H1 (cell line): ENCODE data around the gene RDH5. TPM values are rescaled to one million over a fixed set of nuclear protein-coding genes. Genes with fewer than 3 reads are reported as not detected.

Source experiments
- RAD21 ChIP-seq, 2 experiments: IDR thresholded peaks in 1 of 2; conservative IDR thresholded peaks in 1 of 2; 2 replicates each; pipeline ENCODE4 v1.6.1; 2011; ENCODE audit warnings: low read depth in 2 of 2, low read length in 2 of 2, improper control_type of control experiment in 1 of 2, inconsistent platforms in 1 of 2, mild to moderate bottlenecking in 1 of 2, moderate library complexity in 1 of 2
- TAF1 ChIP-seq: IDR thresholded peaks from 2 replicates; pipeline ENCODE4 v1.6.1; 2011; ENCODE audit warnings: mild to moderate bottlenecking, low read depth, low read length
- polyA plus RNA-seq, 7 experiments: library from polyadenylated mRNA; depleted of rRNA in 3 of 7; stranded (reverse) in 5 of 7; unstranded in 2 of 7; fragments of >200 nt in 5 of 7; fragments of 200-250 nt in 2 of 7; gene quantifications; 1 replicate in 5 of 7; 2 replicates in 1 of 7; 4 replicates in 1 of 7; pipeline versions ENCODE4 v1.2.1 to v1.2.3, GENCODE V29; 2011 to 2013; ENCODE audit warnings: missing spikeins in 2 of 7, mixed read lengths in 2 of 7
- small RNA-seq: library from polyadenylated mRNA; stranded (forward); fragments of <200 nt; extraction: miRNeasy Mini kit (QIAGEN cat#:217004); gene quantifications from one replicate; pipeline ENCODE3, GENCODE V24; 2013; ENCODE audit not compliant: insufficient read depth
- total RNA-seq: library from RNA; stranded (reverse); fragmentation: NEBNext Ultra II Directional; extraction: Animal tissue kit (Norgen Biotek cat#: 25700); gene quantifications from 2 replicates; pipeline ENCODE4 v1.2.1, GENCODE V29; 2021

Gene RDH5
- total and polyA plus RNA-seq, 2 of the 8 experiments (the other 6 are each of a cell fraction or from before 2014, with no cell fraction given): 4.2 to 6.0 TPM

- TF ChIP-seq RAD21 (IDR thresholded peaks at IDR 0.05 in 1 of 2, conservative IDR thresholded peaks at IDR 0.05 in 1 of 2; ENCODE audit: low read depth in 2 of 2, low read length in 2 of 2): no peak
- TF ChIP-seq TAF1: no peak
Observed at GRCh38 chr12:55771736-55772135, 51.5 kb downstream of the RDH5 start (continued).

Small RNAs within 50 kb of the gene (small RNA-seq; reads per million reads assigned to genes)
- gene AC009779.1 (not detected), gene RF00017 (not detected)

Other genes starting within 250 kb of the RDH5 start
- not detected in 2 replicates for gene OR6C68, start 228.0 kb upstream of the RDH5 start, total RNA-seq
- not detected in 2 replicates for gene OR6C68, start 228.0 kb upstream of the RDH5 start, polyA plus RNA-seq (2011; rRNA removed)
- not detected in 2 replicates for gene OR6C4, start 170.8 kb upstream of the RDH5 start, total RNA-seq
- gene OR6C4, start 170.8 kb upstream of the RDH5 start, polyA plus RNA-seq (2011; rRNA removed): not detected in 2 replicates
- not detected in 2 replicates for gene OR2AP1, start 147.9 kb upstream of the RDH5 start, total RNA-seq
- not detected in 2 replicates for gene OR2AP1, start 147.9 kb upstream of the RDH5 start, polyA plus RNA-seq (2011; rRNA removed)
- not detected in 2 replicates for gene OR10P1, start 83.5 kb upstream of the RDH5 start, total RNA-seq
- gene OR10P1, start 83.5 kb upstream of the RDH5 start, polyA plus RNA-seq (2011; rRNA removed): not detected in 2 replicates
- gene ITGA7, start 12.5 kb upstream of the RDH5 start, total RNA-seq: 76.4 and 86.1 TPM in 2 replicates
- gene ITGA7, start 12.5 kb upstream of the RDH5 start, polyA plus RNA-seq (2011; rRNA removed): 57.6 and 81.5 TPM in 2 replicates
- gene BLOC1S1, start 4.3 kb upstream of the RDH5 start, total RNA-seq: 84.3 and 91.1 TPM in 2 replicates
- gene BLOC1S1, start 4.3 kb upstream of the RDH5 start, polyA plus RNA-seq (2011; rRNA removed): 149 and 185 TPM in 2 replicates
- gene CD63, start 8.6 kb downstream of the RDH5 start, total RNA-seq: 440 and 460 TPM in 2 replicates
- 525 and 526 TPM in 2 replicates for gene CD63, start 8.6 kb downstream of the RDH5 start, polyA plus RNA-seq (2011; rRNA removed)
- gene GDF11, start 22.7 kb downstream of the RDH5 start, total RNA-seq: 15.1 and 18.2 TPM in 2 replicates
- 12.1 and 17.6 TPM in 2 replicates for gene GDF11, start 22.7 kb downstream of the RDH5 start, polyA plus RNA-seq (2011; rRNA removed)
- 114 and 117 TPM in 2 replicates for gene SARNP, start 97.3 kb downstream of the RDH5 start, total RNA-seq
- gene SARNP, start 97.3 kb downstream of the RDH5 start, polyA plus RNA-seq (2011; rRNA removed): 140 and 226 TPM in 2 replicates
- 34.1 and 39.0 TPM in 2 replicates for gene ORMDL2, start 97.6 kb downstream of the RDH5 start, total RNA-seq
- gene ORMDL2, start 97.6 kb downstream of the RDH5 start, polyA plus RNA-seq (2011; rRNA removed): 50.4 and 65.6 TPM in 2 replicates
- 32.3 and 34.3 TPM in 2 replicates for gene DNAJC14, start 109.2 kb downstream of the RDH5 start, total RNA-seq
- 14.7 and 18.5 TPM in 2 replicates for gene DNAJC14, start 109.2 kb downstream of the RDH5 start, polyA plus RNA-seq (2011; rRNA removed)
- 2.6 and 2.7 TPM in 2 replicates for gene MMP19, start 122.5 kb downstream of the RDH5 start, total RNA-seq
- 2.8 and 3.3 TPM in 2 replicates for gene MMP19, start 122.5 kb downstream of the RDH5 start, polyA plus RNA-seq (2011; rRNA removed)
- 58.5 and 58.9 TPM in 2 replicates for gene PYM1, start 207.5 kb downstream of the RDH5 start, total RNA-seq
- 37.3 and 38.7 TPM in 2 replicates for gene PYM1, start 207.5 kb downstream of the RDH5 start, polyA plus RNA-seq (2011; rRNA removed)
- gene DGKA, start 210.8 kb downstream of the RDH5 start, total RNA-seq: 18.0 and 21.3 TPM in 2 replicates
- gene DGKA, start 210.8 kb downstream of the RDH5 start, polyA plus RNA-seq (2011; rRNA removed): 15.9 and 24.4 TPM in 2 replicates
- 120 and 128 TPM in 2 replicates for gene PMEL, start 245.6 kb downstream of the RDH5 start, total RNA-seq
- gene PMEL, start 245.6 kb downstream of the RDH5 start, polyA plus RNA-seq (2011; rRNA removed): 382 and 467 TPM in 2 replicates
- gene CDK2, start 246.4 kb downstream of the RDH5 start, total RNA-seq: 41.7 and 42.5 TPM in 2 replicates
- gene CDK2, start 246.4 kb downstream of the RDH5 start, polyA plus RNA-seq (2011; rRNA removed): 39.4 and 41.6 TPM in 2 replicates